Heart left ventricle (tissue), 16 donors: ENCODE results near the gene WDTC1. TPM values are rescaled to one million over a fixed set of nuclear protein-coding genes. Genes with fewer than 3 reads are reported as not detected.
"Not testable (repeated sequence)": the region's sequence is repeated elsewhere in the genome, so short reads cannot be mapped to it uniquely, and the experiment has no call there.

Experiments
- ATAC-seq, 4 donors: fragments of 200-7000 bp; cut with Tn5 transposase; one replicate each; pipeline ENCODE4 v1.9.1; 2020 to 2022; ENCODE audit warnings: moderate library complexity in 4 of 4, mild to moderate bottlenecking in 3 of 4, moderate number of reproducible peaks in 1 of 4
- DNase-seq, 5 donors: peaks; one replicate each; pipeline ENCODE4 v3.0.0-alpha.2; 2020
- H3K27ac ChIP-seq, 12 donors: fragments of 200-600 bp; sonication (generic) in 4 of 12; one replicate each; pipeline versions ENCODE4 v1.5.0 to v1.8.0; 2016 to 2022; ENCODE audit warnings: mild to moderate bottlenecking in 2 of 12
- H3K27me3 ChIP-seq, 9 donors: fragments of 200-600 bp; sonication (generic) in 2 of 9; one replicate each; pipeline versions ENCODE4 v1.5.1 to v1.8.0; 2016 to 2022; ENCODE audit warnings: mild to moderate bottlenecking in 3 of 9
- H3K36me3 ChIP-seq, 9 donors: fragments of 200-600 bp; sonication (generic) in 2 of 9; one replicate each; pipeline versions ENCODE4 v1.5.0 to v1.8.0; 2018 to 2022; ENCODE audit warnings: mild to moderate bottlenecking in 2 of 9
- H3K4me1 ChIP-seq, 12 donors: fragments of 200-600 bp; sonication (generic) in 4 of 12; one replicate each; pipeline versions ENCODE4 v1.5.0 to v1.8.0; 2016 to 2022; ENCODE audit warnings: mild to moderate bottlenecking in 3 of 12
- H3K4me3 ChIP-seq, 12 donors: fragments of 200-600 bp; sonication (generic) in 4 of 12; one replicate each; pipeline versions ENCODE4 v1.5.0 to v1.8.0; 2017 to 2022; ENCODE audit warnings: mild to moderate bottlenecking in 9 of 12, moderate library complexity in 4 of 12
- H3K9me3 ChIP-seq, 12 donors: fragments of 200-600 bp; sonication (generic) in 4 of 12; one replicate each; pipeline versions ENCODE4 v1.5.0 to v1.8.0; 2016 to 2022; ENCODE audit warnings: mild to moderate bottlenecking in 1 of 12
- POLR2A ChIP-seq, 2 donors: fragments of 450-650 bp; IDR thresholded peaks; one replicate each; pipeline ENCODE4 v1.6.1; 2017; ENCODE audit warnings: antibody characterized with exemption in 2 of 2, mild to moderate bottlenecking in 2 of 2, moderate library complexity in 2 of 2
- WGBS, 4 donors: extraction: QIAGEN DNeasy Blood & Tissue Kit in 2 of 4; methylation state at CpG; one replicate each; pipeline versions ENCODE4 v1.1.5 to v1.1.7; 2013 to 2018; 5-methylcytosine and 5-hydroxymethylcytosine counted together
- intact Hi-C, 10 donors: fragments of 100-400 bp; cut with DNase I; formaldehyde crosslinking; loops; one replicate each; pipeline versions ENCODE4 v1.11.1 to v1.14.2; 2022
- polyA plus RNA-seq, 2 donors: library from polyadenylated mRNA; stranded (reverse); fragments of 200-250 nt; gene quantifications; one replicate each; pipeline ENCODE4 v1.2.3, GENCODE V29; 2013
- total RNA-seq, 9 donors: library from RNA; depleted of rRNA in 2 of 9; stranded (reverse); fragments of >200 nt in 2 of 9; fragmentation: NEBNext Ultra II Directional in 3 of 9; extraction: Animal tissue kit (Norgen Biotek cat#: 25700) in 3 of 9; gene quantifications; one replicate each; pipeline versions ENCODE4 v1.1.0 to v1.2.4, GENCODE V29; 2016 to 2023
- TF ChIP-seq, protein P1 (sequence below), 12 donors: fragments of 200-600 bp; sonication (generic) in 4 of 12; IDR thresholded peaks; one replicate each; pipeline versions ENCODE4 v1.5.0 to v1.8.0; 2018 to 2022; ENCODE audit warnings: antibody characterized with exemption in 12 of 12, mild to moderate bottlenecking in 5 of 12
- donor health status: ischemic (EF 13 %, LVEDD 7.1; RV severe dilation, severe dysfunction).
- donor health status: healthy with polysubstance abuse.
- donor health status: DM: no; HTN: yes; CAD: no.
- donor health status: DM: no; HTN: no; CAD: no.
- donor health status: ischemic (EF 25% LVEDD 6.9; RV normal size, moderate dysfunction).
- donor health status: ischemic (EF 25% LVEDD 5.7; RV mildly dilated, moderate dysfunction).
- donor health status: healthy.
- donor health status: DM: yes; HTN: yes; CAD: no.
- donor health status: ischemic (EF 35%, LVEDD 5.7; RV mildly dilated, moderate dysfunction).
- donor health status: nonischemic (EF 11% LVEDD 7.7; RV severe dilation, severe dysfunction).
- donor health status: DM: yes; HTN: yes; CAD: no.
- donor health status: PGD.
- donor health status: ischemic (EF 29% LVEDD 5.4; RV normal size, mild dysfunction).
- donor health status: nonischemic (EF 23%, LVEDD 6.1; RV moderate dilation, normal function).

The WDTC1 gene
- total and polyA plus RNA-seq, 11 donors, result 30.8 to 94.5 (median 59.6) TPM

DNA sequence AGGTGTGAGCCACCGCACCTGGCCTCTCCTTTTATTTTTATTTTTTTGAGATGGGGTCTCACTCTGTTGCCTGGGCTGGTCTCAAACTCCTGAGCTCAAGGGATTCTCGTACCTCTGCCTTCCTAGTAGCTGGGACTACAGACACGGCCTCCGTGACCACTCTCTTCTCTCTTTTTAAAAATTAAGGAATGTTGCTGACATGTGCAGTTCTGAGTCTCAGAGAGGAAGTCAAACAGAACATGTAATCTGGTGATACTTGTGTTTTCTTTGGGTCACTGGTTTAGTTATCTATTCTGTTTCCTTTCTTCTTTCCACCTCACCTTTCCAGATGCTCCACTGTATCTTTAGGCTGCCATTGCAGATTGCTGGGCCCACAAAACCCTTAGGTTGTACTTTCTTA, 2.7 kb downstream of the WDTC1 start:
- 88 to 93% (median 89%) methylated on average over 4 of the region's 4 CpGs for WGBS, 4 donors
- Histone ChIP-seq H3K27ac (no peak overlapping the region), H3K4me3 (no peak overlapping the region), H3K27me3 (no peaks in the 10 kb centered on the region), H3K4me1 (peaks cover 0 to 36% (median 17%) of the 10 kb centered on the region in 12 donors), H3K9me3 (no peaks in the 10 kb centered on the region), H3K36me3 (no peaks in the 10 kb centered on the region)
- no peak for TF ChIP-seq POLR2A (IDR thresholded peaks at IDR 0.05)
- TF ChIP-seq, protein P1, sequence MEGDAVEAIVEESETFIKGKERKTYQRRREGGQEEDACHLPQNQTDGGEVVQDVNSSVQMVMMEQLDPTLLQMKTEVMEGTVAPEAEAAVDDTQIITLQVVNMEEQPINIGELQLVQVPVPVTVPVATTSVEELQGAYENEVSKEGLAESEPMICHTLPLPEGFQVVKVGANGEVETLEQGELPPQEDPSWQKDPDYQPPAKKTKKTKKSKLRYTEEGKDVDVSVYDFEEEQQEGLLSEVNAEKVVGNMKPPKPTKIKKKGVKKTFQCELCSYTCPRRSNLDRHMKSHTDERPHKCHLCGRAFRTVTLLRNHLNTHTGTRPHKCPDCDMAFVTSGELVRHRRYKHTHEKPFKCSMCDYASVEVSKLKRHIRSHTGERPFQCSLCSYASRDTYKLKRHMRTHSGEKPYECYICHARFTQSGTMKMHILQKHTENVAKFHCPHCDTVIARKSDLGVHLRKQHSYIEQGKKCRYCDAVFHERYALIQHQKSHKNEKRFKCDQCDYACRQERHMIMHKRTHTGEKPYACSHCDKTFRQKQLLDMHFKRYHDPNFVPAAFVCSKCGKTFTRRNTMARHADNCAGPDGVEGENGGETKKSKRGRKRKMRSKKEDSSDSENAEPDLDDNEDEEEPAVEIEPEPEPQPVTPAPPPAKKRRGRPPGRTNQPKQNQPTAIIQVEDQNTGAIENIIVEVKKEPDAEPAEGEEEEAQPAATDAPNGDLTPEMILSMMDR (IDR thresholded peaks at IDR 0.05), result no peak
- ATAC-seq (no peak), DNase-seq (no peak)
- intact Hi-C loops, result no loop called here

GRCh38 chr1:27238032-27238431, 3.6 kb downstream of the WDTC1 start:
- no peaks in the 10 kb centered on the region for H3K9me3 ChIP-seq
- intact Hi-C loops, result no loop called here
- no peaks in the 10 kb centered on the region for H3K36me3 ChIP-seq
- peaks cover 0 to 36% (median 17%) of the 10 kb centered on the region in 12 donors for H3K4me1 ChIP-seq
- H3K4me3 ChIP-seq, result no peak overlapping the region
- H3K27ac ChIP-seq, result no peak overlapping the region
- TF ChIP-seq, protein P1 (IDR thresholded peaks at IDR 0.05), result no peak
- no peak for TF ChIP-seq POLR2A (IDR thresholded peaks at IDR 0.05)
- no peaks in the 10 kb centered on the region for H3K27me3 ChIP-seq
- DNase-seq (no peak), ATAC-seq (no peak)

GRCh38 chr1:27241677-27242076, 7.2 kb downstream of the WDTC1 start:
- Histone ChIP-seq H3K36me3 (peaks cover 0 to 11% (median 0%) of the 10 kb centered on the region in 9 donors), H3K27ac (no peak overlapping the region), H3K27me3 (no peaks in the 10 kb centered on the region), H3K9me3 (no peaks in the 10 kb centered on the region), H3K4me1 (peaks cover 0 to 18% (median 5%) of the 10 kb centered on the region in 12 donors), H3K4me3 (no peak overlapping the region)
- intact Hi-C loops, result no loop called here
- TF ChIP-seq, protein P1 (IDR thresholded peaks at IDR 0.05), result no peak
- TF ChIP-seq POLR2A (IDR thresholded peaks at IDR 0.05), result no peak
- no peak for ATAC-seq
- DNase-seq, result no peak
- WGBS, 4 donors, result 92 to 98% (median 96%) methylated on average over 4 of the region's 4 CpGs

DNA sequence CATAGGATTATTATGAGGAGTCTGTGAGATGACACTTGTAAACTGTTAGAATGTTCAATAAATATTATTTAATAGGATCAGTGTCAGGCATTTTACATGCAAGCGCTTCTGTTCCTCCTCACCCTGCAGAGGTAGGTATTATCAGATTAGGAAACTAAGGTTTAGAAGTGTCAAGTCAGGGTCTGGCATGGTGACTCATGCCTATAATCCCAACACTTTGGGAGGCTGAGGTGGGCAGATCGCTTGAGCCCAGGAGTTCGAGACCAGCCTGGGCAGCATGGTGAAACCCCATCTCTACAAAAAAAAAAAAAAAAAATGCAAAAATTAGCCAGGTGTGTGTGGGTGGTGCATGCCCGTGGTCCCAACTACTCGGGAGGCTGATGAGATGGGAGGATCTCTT, 9.2 kb downstream of the WDTC1 start:
- ATAC-seq, H3K4me3 ChIP-seq, H3K9me3 ChIP-seq, H3K27ac ChIP-seq, DNase-seq, H3K27me3 ChIP-seq, intact Hi-C loops: not testable (repeated sequence)
- Histone ChIP-seq H3K36me3 (peaks cover 0 to 11% (median 0%) of the 10 kb centered on the region in 9 donors), H3K4me1 (peaks cover 0 to 14% (median 3%) of the 10 kb centered on the region in 12 donors)
- WGBS, 4 donors, result 91 to 96% (median 94%) methylated on average over 5 of the region's 5 CpGs

DNA sequence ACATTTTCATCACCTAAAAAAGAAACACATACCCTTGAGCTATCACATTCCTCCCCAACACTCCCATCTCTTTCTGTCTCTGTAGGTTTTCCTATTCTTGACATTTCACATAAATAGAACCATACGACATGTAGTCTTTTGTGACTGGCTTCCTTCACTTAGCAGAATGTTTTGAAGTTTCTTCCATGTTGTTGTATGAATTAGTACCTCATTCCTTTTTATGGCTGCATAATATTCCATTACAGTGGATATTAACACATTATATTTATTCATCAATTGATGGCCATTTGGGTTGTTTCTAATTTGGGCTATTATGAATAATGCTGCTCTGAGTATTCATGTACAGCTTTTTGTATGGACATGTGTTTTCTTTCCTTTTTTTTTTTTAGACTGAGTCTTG, 11.8 kb downstream of the WDTC1 start:
- intact Hi-C loops, result no loop called here
- H3K27ac ChIP-seq, result no peak overlapping the region
- DNase-seq (no peak), ATAC-seq (no peak)
- TF ChIP-seq, protein P1 (IDR thresholded peaks at IDR 0.05), result no peak
- no peak for TF ChIP-seq POLR2A (IDR thresholded peaks at IDR 0.05)
- H3K9me3 ChIP-seq, result no peaks in the 10 kb centered on the region
- H3K4me3 ChIP-seq, result no peak overlapping the region
- H3K36me3 ChIP-seq, result peaks cover 0 to 11% (median 0%) of the 10 kb centered on the region in 9 donors
- H3K27me3 ChIP-seq, result no peaks in the 10 kb centered on the region
- 91 to 99% (median 96%) methylated on average over 1 of the region's 1 CpG for WGBS, 4 donors
- peaks cover 0 to 11% (median under 1%) of the 10 kb centered on the region in 12 donors for H3K4me1 ChIP-seq
